GM12891 (cell line): Measurements from ENCODE around the gene ACSS1.

Source experiments
- DNase-seq: peaks from one replicate; pipeline ENCODE4 v3.0.0; 2011; ENCODE audit warnings: low spot score; ENCODE audit not compliant: insufficient read length
- FAIRE-seq: peaks from 2 replicates; lab custom pipeline; 2011; peaks lifted over from hg19 to GRCh38; lab: Jason Lieb, UNC
- PAX5 ChIP-seq: IDR thresholded peaks from 2 replicates; pipeline ENCODE4 v1.6.1; 2011; ENCODE audit warnings: low read length, moderate library complexity, mild to moderate bottlenecking; ENCODE audit not compliant: insufficient read depth, severe bottlenecking
- POLR2A ChIP-seq: IDR thresholded peaks from 2 replicates; pipeline ENCODE4 v1.6.1; 2011; ENCODE audit warnings: low read depth, low read length, control low read depth
- POLR2AphosphoS5 ChIP-seq: IDR thresholded peaks from 2 replicates; pipeline ENCODE4 v1.6.1; 2011; ENCODE audit warnings: low read depth, low read length, control low read depth
- POU2F2 ChIP-seq: IDR thresholded peaks from 2 replicates; pipeline ENCODE4 v1.6.1; 2011; ENCODE audit warnings: low read depth, mild to moderate bottlenecking, control low read depth, low read length, moderate library complexity
- SPI1 ChIP-seq: IDR thresholded peaks from 2 replicates; pipeline ENCODE4 v1.6.1; 2011; ENCODE audit warnings: low read depth, low read length, control low read depth
- TAF1 ChIP-seq: IDR thresholded peaks from 2 replicates; pipeline ENCODE4 v1.6.1; 2011; ENCODE audit warnings: low read depth, low read length, control low read depth

The ACSS1 gene

DNA sequence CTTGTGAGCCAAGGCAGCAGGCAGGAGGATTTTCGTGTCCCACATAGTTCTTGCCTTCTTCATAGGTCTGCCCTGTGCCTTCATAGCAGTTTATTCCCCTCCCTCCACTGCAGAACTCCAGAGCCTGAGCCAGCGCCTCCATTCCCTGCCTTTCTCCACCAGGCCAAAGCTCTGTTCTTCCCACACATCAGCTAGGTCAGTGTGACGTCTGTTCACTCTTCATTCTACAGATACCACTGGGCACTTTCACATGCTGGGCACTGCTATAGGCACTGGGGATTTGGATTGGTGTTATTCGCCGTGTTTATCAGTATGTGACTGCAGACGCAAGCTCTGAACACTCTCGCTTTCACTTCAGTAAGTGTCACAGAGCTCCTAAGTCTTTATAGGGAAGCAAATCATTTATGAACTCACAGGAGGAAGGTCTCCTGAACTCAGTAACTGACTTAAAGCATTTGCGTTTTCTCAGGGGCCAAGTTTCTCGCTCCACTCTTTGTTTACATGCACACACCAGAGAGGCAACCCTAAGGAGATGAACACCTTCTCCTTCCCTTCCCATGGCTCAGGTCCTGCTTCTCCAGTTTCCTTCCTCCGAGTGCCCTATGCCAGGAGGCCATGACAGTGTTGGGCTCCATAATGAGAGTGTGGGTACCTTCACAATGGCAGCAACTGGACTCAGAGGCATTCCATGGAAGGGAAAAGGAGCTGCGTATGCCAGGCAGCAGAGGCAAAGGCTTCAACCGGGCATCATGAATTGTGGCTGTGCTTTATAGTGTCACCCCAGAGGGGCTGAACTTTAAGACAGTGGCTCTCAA is 59.1 kb downstream of the ACSS1 start:
- FAIRE-seq (no peak), DNase-seq (no peak)
- no peak for TF ChIP-seq POLR2AphosphoS5
- TF ChIP-seq POU2F2, result no peak

GRCh38 chr20:24998121-24998520 is 59.8 kb downstream of the ACSS1 start:
- FAIRE-seq (no peak), DNase-seq (no peak)
- TF ChIP-seq POLR2A (no peak), PAX5 (no peak), TAF1 (no peak), SPI1 (no peak), POLR2AphosphoS5 (no peak), POU2F2 (no peak)

DNA sequence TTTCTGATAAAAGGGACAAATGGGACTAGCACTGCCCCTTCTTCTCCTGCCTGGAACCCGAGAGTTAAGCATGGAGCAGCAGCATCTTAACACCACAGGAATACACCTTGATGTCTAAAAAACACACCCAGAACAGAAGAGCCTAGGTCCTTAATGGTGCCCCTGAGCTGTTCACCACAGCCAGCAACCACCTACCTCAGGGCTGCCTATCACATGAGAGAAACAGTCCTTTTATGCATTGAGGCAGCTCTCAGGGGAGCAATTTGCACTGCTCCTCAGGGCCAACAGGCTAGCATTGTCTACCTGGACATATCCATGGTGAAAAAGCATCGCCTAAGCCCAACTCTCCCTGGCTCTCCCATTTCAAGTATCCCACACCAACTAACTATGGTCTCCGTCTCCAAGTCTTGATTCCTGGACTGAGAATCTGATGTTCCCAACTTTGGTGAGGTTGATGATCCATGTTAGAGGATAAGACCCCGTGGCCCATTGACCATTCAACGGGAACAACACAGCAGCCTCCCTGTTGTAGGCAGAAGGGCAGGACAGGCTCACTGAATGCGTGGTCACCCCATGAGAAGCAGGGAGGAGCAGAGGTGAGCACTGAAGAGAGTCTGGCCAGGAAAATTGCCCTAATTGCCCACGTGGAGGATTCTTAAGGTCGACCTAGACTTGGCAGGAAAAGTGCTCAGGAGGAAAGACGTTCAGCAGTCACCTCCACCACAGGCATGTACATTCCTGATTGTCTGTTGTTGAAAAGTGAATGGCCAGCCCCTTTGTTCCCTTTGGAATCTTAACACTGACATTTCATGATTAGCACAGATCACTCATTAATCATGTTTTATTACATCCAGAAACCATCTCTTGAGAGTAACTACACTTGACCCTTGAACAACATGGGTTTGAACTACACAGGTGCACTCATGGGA is 61.2 kb downstream of the ACSS1 start:
- FAIRE-seq (no peak), DNase-seq (no peak)
- TF ChIP-seq POLR2A (no peak), PAX5 (no peak), POU2F2 (no peak), TAF1 (no peak), POLR2AphosphoS5 (no peak), SPI1 (no peak)

- no peak for DNase-seq
- TF ChIP-seq TAF1, result no peak
- no peak for TF ChIP-seq PAX5
- TF ChIP-seq POLR2AphosphoS5, result no peak
- no peak for TF ChIP-seq POU2F2
- TF ChIP-seq POLR2A, result no peak
- TF ChIP-seq SPI1, result no peak
- no peak for FAIRE-seq
Measured at GRCh38 chr20:24995741-24996448, 62.0 kb downstream of the ACSS1 start.

- FAIRE-seq (peak; percentile 73), DNase-seq (peak; percentile 53)
- TF ChIP-seq POLR2AphosphoS5 (no peak), SPI1 (no peak), POU2F2 (no peak), TAF1 (no peak), POLR2A (no peak), PAX5 (no peak)
Measured at GRCh38 chr20:24994470-24995368, 63.2 kb downstream of the ACSS1 start.

DNA sequence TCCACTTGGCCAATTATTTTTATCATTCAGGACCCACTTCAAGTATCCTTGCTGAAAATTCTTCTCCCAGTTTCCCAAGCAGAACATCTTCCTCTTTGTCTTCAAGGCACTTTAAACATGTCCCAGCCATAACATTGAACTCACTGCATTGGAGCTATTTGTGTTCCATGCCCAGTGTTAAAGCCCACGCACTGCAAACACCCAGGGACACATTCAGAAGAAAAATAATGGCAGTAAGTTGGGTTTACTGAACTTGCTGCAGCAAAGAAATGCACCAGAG is 63.8 kb downstream of the ACSS1 start:
- DNase-seq, result no peak
- no peak for TF ChIP-seq POLR2A
- no peak for TF ChIP-seq POU2F2
- TF ChIP-seq TAF1, result no peak
- no peak for FAIRE-seq

DNA sequence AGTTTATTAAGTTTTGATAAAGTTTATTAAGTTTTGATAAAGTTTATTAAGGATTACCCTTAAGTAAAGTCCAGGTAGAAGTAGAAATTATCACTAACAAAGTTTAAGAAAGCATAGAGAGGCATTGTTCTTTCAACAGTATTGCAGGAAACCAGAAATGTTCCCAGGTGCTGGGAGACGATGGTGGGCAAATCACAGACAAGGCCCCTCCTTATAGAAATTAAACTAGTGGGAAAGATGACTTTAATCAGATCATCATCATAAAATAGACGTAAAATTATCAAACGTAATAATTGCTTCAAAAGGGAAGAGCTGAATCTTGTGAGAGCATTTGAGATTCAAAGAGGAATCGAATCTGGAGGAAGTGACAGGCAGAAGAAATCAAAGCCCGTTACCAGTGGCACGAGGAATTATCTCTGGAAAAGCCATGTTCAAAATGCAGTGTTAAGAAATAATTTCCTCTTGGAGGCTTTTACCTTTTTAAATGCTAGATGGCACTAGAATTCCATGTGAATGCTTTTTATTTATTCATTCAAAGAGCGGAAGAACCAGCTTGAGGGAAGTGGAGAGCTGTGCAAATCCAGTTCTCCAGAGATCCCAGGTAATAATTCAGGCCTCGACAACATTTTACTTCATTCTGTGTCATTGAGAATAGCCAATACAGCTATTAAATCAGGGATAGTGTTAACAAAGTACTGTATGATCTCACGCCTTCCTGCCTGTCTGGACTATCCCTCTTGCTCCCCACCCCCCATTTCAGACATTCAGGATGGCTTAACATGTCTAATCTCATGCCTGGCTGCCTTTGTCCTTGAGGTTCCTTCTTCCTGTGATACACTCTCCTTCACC is 64.4 kb downstream of the ACSS1 start:
- DNase-seq, result no peak
- TF ChIP-seq SPI1, result no peak
- no peak for TF ChIP-seq POLR2A
- TF ChIP-seq TAF1, result no peak
- no peak for TF ChIP-seq POU2F2
- no peak for TF ChIP-seq POLR2AphosphoS5
- TF ChIP-seq PAX5, result no peak
- no peak for FAIRE-seq

- FAIRE-seq (peak; percentile 98), DNase-seq (peak; percentile 97)
- no peak for TF ChIP-seq PAX5
- TF ChIP-seq POU2F2, result peak; percentile 55; the same call in 1 of the 2 replicates
- TF ChIP-seq POLR2A, result peak; percentile 87
- no peak for TF ChIP-seq SPI1
- TF ChIP-seq POLR2AphosphoS5, result peak; percentile 85
- TF ChIP-seq TAF1, result peak; percentile 68; the same call in 1 of the 2 replicates
Measured at GRCh38 chr20:24992487-24993205, 65.3 kb downstream of the ACSS1 start, which contains the start of gene APMAP. APMAP (minus strand) TSS chr20:24992751; CDS start chr20:24992688, 63 bp downstream.
